C1 segment of cervical spinal cord (tissue), 14 donors: ENCODE data around the gene KRT76.
"Not testable (repeated sequence)": the region's sequence is repeated elsewhere in the genome, so short reads cannot be mapped to it uniquely, and the experiment has no call there.

Source experiments
- DNase-seq, 14 donors: peaks; one replicate each; lab custom pipeline; 2025; lab: John Stamatoyannopoulos, UW

KRT76 gene

DNA sequence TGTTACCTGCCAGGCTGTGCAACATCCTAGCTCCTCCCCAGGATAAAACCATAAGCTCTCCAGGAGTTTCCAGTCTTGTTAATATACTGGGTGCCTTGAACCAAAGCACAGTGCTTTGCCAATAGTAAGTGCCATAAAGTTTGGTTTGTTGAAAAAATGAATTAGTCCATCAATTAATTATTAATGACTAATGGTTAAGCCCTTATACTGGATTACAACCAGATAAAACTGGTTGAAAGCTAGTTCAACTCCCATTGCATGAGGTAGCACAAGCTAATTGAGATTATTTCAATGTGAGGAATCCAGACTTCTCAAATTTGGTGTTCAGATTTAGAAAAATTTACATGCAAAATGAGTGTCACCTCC, 20.4 kb upstream of the KRT76 start:
- DNase-seq: no peak

DNA sequence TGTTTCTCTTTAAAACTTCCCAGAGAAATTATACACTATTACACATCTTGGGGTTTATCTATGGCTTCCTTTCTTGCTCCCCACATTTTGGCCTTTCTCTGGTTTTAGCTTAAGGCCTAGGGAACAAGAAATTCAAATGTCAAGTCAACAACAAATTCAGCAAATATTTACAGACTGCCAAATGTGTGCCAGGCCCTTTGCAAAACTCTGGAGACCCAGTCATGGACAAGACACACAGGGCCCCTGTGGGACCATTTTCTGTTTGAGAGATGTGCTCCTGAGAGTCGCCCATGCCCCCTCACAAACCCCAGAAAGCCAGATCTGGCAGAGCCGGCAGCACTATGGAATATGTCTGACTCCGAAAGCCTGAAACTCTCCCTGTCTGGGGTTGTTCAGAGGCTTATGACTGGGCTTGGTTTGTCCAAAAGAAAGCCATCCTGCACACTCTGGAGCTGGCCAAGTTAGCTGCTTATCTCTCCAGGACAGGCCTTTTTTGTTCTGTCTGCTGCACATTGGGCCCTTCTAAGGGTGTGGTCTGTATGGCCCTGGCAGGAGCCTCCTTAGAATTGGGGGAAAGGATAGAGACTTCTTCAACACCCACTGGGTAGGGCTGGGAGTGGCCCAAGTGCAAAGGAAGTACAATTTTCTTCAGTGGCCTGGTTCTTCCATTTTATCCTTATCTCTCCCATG, 19.8 kb upstream of the KRT76 start:
- DNase-seq: no peak

DNA sequence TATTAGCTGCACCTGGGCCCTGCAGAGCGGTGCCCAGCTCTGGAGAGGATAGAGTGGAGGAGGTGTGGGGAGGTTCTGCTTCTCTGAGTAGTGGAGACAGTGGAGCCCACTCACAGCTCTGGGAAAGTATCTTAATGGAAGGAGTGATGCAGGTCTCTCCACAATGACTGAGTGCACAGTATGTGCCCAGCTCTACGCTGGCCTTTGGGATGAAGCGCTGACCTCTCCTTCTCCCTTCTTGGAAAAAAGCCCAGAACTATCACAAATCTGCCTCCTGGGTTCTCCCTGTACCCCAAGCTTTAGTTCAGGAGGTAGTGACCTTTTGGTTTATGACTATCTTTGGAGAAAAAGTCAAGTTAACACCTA, 19.3 kb upstream of the KRT76 start:
- no peak for DNase-seq

DNA sequence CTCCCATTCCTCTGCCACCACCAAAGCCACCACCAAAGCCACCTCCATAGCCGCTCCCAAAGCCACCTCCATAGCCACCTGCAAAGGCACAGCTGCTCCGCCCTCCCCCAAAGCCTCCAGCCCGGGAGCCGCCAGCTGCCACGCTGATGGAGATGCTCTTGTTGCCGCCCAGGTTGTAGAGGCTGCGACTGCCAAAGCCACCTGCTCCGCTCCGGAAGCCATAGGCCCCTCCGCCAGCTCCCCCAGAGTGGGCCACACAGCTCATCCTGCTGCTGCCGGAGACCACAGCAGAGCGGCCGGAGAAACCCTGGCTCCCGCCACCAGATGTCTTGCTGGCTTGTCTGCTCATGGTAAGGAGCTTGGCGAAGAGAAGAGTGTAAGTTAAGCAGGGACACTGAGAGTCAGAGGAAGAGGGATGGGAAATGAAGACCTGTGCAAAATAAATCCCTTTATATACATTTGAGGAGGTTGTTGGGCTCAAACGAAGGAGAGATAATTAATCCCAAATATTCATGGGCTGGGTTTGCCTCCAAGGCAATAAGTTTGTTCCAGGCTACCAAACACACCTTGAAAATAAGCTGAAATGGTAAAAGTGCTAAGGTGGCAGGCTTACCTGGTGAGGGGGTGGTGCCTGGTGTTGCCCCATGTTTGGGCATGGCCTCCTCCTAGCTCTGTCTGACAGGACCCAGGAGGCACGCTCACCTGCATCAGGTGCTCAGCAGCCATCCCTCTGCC, 18.7 kb upstream of the KRT76 start, which contains the start of gene KRT3:
TSS of gene KRT3 (minus strand) at position 424 of the 735 bp plus-strand sequence. CDS start at position 349, 75 bp downstream.
- no peak for DNase-seq

GRCh38 chr12:52795332-52795674, 18.2 kb upstream of the KRT76 start:
- not testable (repeated sequence) for DNase-seq

GRCh38 chr12:52794479-52795331, 17.6 kb upstream of the KRT76 start:
- DNase-seq: no peak

DNA sequence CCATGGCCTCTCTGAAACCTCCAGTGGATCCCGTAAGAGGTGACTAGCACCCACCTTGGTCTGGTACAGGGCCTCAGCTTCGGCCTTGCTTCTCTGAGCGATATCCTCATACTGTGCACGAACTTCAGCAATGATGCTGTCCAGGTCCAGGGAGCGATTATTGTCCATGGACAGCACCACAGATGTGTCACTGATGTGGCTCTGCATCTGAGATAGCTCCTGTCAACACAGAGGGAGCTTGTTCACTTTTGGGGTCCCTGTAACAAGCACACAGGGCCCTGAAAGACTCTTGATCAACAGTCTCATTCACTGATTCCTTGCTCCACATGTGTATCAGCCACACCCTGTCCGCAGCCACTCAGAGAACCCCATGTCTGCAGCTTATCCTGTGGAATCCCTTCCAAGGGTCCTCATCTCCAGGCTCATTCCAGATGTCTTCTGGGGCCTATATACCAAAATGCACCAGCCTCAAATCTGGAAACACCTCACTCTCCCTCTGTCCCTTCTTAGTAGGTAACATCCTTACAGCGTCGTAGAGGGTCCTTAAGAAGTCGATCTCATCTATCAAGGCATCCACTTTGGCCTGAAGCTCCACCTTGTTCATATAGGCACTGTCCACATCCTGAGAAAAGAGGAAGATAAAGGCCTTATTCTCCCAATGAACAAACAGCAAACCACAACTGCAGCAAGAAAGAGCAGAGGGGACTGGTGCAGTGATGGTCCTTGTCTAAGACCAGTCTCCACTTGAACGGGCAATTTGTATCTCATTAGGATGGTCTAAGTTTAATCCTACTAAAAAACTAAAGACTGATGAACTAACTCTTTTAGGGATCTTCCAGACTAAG, 15.3 kb upstream of the KRT76 start:
- DNase-seq: no peak

GRCh38 chr12:52791271-52792184, 14.4 kb upstream of the KRT76 start:
- DNase-seq: no peak

- DNase-seq: no peak
Observed at GRCh38 chr12:52790427-52791270, 13.5 kb upstream of the KRT76 start.

DNA sequence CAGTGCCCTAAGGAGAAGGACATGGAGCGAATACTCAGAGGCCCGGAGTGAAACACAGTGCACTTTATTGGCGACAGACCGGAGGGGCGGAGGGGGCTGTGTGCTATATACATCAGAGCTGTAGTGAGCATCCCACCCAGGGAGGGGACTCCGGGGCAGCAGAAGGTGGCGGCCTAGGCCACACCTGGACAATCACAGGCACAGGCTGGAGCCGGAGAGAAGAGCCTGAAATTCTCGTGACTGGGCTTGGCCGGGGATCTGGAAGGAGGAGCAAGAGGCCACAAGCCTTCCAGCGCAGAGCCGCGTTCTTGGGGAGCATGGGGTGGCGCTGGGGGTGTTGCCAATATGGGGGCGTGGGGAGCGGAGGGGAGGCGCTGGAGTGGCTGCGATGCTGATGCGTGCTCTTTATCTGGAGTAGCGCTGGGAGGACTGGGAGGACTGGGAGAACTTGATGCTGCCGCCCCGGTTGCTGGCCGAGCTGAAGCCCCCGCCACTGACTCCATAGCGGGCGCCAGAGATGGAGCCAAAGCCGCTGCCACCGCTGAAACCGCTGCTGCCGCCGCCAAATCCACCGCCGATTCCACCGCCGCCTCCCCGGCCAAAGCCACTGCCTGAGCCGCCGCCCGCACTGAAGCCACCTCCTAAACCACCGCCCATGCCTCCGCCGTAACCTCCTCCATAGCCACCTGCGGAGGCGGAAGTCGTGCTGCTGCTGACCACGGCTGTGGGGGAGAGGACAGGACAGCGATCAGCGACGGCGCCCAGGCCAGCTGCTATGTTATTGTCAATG, 12.7 kb upstream of the KRT76 start:
- no peak for DNase-seq

- DNase-seq: no peak
Observed at GRCh38 chr12:52788876-52789636, 11.9 kb upstream of the KRT76 start.

DNA sequence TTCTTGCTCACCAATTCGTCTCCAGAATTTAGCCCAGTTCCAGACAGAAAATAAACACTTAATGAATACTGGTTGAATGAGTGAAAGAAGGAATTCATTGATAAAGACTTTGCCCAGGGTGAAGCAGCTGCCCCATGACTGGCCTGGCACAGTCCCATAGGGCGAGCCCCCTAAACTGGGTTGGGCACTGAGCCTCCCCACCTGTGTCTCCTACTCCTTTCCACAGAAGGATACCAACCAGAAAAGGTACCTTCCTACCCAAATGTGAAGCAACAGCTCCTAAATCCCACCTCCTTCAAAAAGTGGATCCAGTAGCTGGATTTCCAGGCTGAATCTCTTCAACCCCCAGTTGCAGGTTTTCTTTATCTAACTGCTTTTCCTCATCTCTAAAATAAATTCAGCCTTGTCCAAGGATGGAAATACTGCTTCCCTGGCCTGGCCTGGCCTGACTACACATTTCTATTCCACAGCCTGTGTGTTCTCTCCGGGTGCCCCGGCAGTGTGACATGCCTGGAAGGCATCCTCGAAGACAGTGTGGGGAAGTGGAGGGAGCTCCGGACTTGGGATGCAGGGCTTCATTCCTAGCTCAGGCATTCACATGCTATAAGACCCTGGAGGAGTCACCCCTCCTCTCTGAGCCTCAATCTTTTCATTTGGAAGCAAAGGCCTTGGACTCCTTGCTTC, 11.2 kb upstream of the KRT76 start:
- DNase-seq: no peak

- no peak for DNase-seq
Observed at GRCh38 chr12:52787324-52788191, 10.4 kb upstream of the KRT76 start.

- no peak for DNase-seq
Observed at GRCh38 chr12:52784909-52785308, 7.8 kb upstream of the KRT76 start.

DNA sequence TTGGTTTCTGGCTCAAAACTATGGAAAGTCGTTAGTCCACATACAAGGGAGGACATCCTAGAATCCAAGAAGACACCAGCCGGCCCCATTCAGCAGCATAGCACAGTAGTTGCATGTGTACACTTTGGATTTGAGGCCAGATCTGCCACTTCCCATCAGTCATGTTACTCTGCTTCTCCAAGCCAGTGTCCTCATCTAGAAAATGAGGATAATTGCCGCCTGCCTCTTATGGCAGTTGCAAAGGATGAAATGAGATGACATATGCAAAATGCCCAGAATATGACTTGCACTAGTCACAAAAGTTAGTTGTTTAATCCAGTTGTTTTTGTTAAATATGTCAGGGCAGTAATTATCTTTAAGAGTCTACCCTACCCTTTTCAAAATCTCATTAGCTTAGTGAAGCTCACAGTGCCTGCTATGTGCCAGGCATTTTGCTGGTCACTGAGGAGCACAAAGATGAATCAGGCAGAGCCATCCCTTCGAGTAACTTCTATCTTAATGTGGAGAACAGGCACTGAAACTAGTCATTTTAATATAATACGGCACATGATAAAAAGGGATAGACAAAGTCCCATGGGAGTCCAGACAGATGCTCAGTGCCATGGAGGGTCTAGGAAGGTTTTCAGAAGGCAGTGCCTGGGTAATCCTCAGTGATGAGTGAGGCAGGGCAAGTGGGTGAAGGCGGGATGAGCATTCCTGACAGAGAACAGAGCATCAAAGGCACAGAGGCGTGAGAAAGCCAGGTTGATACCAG, 6.6 kb upstream of the KRT76 start:
- no peak for DNase-seq

DNA sequence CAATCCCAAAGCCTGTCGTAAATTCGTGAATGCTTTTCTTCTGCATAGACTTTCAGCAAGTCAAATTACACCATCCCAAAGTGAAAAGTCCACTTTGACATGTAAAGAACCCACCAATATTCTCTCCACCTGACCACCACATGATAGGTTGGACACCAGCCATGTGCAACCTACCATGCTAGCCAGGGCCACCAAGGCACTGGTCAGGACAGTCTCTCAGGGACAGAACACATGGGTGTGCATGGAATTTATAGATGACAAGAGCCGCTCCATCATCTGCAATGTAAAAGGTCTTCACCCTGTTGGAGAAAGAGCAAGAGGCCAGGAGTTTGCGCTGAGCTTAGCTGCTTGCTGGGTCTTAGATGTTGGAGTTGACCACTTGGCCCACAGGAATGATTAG, 5.4 kb upstream of the KRT76 start:
- DNase-seq: no peak
